NCI-H345 (cell line): Measurements from ENCODE around the gene CEP104.

ENCODE experiments used
- DNase-seq: peaks from one replicate; lab custom pipeline; 2025; lab: John Stamatoyannopoulos, UW

Gene CEP104

DNA sequence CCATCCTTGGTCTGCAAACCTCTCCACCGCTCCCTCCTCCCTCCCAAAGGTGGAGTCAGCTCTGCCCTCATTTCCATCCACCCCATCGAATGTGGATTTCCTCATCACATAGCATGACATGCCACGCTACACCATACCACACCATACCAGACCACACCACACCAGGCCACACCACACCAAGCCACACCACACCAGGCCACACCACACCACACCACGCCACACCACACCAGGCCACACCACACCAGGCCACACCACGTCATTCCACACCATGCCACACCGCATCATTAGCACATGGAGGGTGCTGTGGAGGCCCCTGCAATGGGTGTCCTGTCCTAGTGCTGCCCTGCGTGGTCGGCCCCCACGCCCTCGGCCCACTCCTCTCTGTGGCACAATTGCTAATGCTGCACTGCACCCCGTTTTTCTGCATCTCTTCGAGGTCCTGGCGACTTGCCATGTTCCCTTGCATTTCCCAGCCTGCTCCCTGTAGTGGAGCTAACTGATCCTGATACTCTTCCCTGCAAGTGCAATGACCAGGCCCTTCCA lies 11.5 kb upstream of the CEP104 start:
- DNase-seq: no peak

DNA sequence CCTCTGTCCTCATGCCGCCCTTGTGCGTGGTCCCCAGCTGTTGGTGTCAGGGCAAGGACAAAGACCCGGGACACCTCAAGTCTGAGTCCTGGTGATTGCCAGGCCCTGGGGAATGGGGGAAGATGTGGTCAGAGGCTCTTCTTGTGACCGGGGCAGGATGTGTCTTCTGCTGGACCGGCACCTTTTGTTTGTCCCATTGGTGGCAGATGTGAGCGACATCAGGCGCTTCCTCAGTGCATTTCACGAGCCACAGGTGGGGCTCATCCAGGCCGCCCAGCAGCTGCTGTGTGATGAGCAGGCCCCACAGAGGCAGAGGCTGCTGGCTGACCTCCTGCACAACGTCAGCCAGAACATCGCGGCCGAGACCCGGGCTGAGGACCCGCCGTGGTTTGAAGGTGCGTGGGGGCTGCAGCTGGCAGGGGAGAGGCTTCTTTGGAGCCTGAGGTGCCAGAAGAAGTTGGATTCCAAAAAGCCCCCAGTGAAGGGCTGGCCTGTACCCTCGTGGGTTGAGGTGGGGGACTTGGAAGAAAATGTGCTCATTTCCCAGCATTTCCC lies 8.7 kb upstream of the CEP104 start:
- no peak for DNase-seq

DNA sequence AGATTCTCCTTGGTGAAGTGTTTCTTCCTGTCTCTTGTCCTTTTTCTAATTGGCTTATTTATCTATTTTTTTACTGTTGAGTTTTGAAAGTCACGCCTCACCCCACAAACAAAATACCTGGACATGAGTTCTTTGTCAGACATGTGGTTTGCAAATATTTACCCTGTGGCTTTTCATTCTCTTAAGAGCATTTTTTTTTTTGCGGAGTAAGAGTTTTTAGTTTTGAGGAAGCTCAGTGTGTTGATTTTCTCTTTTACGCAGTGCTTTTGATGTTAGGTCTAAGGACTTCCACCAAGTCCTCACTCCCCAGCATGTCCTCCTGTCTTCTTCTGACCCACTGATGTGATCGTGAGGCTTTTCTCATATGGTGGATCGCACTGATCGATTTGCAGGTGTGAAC lies 7.9 kb upstream of the CEP104 start:
- peak; percentile 63 for DNase-seq

DNA sequence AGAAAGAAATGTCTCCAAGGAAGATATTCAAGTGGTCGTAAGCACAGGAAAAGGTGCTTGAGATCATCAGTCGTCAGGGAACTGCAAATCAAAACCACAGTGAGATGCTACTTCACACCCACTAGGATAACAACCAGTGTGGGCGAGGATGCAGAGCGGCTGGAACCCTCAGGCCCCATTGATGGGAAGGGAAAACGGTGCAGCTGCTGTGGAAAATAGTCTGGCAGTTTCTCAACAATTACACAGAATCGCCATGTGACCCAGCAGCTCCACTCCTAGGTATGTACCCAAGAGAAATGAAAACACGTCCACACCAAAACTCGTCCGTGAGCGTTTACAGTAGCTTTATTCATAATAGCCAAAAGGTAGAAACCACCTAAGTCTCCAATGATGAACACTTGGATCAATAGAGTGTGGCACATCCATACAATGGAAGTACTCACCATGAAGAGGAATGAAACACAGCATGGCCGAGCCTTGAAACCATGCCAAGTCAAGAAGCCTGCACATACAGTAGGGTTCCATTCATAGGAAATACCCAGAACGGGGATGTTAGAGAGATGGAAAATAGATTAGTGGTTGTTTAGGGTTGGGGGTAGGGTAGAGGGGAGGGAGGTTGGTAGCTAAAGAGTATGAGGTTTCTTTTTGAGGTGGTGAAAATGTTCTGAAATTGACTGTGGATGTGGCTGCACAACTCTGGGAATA lies 6.4 kb upstream of the CEP104 start:
- DNase-seq: peak; percentile 91

DNA sequence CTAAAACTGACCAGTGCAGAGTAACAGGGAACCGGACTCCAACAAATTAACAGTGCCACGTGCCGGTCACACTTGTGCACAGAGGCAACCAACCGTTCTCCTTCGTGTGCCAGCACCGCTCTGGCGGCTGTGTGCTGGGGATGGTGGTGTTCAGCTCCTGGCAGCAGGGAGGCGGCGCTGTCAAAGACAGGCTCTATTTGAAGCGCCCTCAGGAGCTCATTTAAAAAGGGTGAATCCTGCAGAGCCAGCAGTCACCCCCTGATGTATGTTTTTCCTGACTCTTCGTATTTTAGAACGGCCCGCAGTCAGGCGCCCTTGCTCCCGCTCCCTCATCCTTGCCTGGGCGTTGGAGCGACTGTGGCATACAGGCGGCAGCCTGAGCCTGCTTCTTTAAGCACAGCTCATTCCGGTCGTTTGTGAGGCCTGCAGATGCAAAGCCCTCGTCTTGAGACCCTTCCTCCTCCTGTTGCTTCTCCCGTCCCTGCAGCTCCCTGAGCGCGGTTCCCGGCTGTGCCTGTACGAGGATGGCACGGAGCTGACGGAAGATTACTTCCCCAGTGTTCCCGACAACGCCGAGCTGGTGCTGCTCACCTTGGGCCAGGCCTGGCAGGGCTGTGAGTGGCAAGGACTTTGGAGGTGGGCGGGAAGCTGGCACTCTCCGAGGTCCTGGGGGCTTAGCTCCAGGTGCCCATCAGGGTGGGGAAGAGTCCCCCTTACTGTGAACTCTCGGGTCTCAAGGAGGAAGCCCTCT lies 1.4 kb upstream of the CEP104 start:
- DNase-seq: peak; percentile 37

DNA sequence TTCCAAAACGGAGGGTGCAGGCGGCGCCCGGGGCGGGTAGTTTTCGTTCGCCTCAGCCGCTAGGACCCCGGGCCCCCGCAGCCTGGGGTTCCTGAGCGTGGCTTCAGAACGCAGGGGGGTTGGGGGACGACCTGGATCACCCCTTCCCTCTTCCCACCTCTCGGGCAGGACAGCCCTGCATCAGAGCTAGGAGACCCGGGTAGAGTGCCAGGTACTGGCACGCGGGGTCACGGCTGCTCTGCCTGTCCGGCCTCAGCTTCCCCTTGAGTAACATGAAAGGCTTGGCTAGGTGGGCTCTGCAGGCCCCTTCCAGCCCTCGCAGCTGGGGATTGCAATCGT lies 749 bp upstream of the CEP104 start:
- DNase-seq: no peak

DNA sequence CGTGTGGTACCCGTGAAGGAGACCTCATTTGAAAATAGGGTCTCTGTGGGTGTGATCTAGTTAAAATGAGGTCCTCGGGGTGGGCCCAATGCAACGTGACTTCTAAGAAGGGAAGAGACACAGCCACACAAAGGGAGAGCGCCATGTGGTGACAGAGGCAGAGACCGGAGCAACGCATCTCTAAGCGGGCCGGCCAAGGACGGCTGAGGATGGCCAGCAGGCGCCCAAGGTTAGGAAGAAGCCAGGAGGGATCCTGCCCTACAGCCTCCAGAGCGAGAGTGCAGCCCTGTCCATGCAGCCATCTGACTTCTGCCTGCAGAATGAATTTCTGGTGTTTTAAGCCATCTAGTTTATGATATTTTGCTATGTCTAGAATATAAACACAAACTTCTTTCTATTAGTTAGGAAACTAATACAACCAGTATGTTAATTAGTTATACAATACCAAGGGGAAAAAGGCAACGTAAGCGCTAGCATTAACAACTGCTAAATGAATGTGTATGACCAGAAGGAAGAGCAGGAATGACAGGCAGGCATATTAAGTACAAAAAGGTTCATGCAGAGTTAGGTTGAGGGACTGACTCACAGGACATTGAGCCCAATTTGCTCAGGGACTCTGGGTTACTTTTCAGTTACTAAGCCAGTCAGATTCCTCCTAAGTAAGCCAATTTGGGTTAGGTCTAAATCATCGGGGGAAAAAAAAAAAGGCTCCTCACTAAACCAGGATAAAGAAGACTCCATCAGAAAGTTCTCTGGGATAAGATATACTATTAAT lies 4.1 kb downstream of the CEP104 start:
- no peak for DNase-seq

DNA sequence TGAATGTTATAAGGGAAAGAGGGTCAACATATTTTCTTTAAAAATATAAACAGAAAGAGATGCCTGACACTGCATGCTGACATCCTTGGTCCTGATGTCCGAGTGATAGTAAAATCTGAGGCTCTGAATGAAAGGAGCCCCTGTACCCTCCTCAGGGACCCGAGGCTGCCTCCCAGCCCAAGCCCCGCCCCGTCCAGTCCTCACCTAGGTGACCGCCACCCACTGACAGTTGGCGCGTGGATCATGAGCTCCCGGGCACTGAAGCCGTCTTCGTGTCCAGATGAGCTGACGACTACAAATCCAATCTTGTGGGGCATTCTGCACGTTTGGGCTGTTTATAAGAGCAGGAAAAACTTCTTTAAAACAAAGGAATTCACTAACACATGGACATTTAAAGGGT lies 4.9 kb downstream of the CEP104 start:
- no peak for DNase-seq

DNA sequence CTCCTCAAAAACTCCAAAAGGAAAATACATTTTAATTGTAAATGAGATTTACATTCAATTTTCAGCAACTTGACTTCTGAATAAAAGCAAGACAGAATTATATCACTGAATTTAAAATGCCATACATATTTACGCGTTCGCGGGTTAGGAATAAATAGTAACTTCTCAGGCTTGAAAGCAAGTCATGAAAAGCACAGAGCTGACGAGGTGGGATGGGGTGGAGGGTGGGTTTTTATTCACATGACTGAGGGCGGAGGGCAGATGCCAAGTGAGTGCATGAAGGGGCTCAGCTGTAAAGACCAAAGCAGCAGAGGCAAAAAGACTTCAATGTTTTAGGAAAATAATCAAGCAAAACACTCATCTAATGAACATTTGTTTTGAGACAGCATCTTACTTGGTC lies 5.7 kb downstream of the CEP104 start:
- no peak for DNase-seq

DNA sequence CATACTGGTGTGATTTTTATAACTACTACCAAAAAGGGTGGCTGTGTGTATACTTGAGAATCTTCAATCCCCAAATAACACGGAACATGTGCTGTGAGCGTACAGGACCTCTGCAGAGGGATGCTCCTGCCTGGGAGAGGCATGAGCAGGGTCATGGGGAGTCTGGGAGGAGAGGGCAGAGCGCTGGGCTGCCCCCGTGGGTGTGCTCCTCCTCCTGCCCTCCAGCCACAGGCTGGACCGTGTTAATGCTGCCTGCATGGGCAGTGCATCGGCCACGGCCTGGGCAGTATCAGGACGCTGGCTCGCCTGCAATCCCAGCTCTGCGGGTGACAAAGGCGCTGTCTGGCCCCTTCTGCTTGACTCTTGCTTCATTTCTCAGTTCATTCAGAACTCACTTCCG lies 6.2 kb downstream of the CEP104 start:
- DNase-seq: no peak

DNA sequence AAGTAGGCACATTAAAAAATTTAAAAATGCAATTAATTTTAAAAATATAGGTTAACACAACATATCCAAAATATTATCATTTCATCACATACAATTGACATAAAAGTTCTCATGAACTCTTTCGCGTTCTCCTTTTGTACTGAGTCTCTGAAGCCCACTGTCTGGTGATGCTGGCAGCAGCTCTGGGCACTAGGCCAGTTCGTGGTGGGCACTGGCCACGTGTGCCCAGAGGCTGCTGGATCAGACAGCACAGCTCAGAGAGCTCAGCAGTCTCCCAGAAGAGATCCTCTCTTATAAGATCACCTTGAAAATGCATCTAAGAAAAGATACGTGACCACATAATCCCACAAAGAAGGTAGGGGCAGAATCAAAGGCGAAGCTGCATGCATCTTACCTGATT lies 9.9 kb downstream of the CEP104 start:
- no peak for DNase-seq

DNA sequence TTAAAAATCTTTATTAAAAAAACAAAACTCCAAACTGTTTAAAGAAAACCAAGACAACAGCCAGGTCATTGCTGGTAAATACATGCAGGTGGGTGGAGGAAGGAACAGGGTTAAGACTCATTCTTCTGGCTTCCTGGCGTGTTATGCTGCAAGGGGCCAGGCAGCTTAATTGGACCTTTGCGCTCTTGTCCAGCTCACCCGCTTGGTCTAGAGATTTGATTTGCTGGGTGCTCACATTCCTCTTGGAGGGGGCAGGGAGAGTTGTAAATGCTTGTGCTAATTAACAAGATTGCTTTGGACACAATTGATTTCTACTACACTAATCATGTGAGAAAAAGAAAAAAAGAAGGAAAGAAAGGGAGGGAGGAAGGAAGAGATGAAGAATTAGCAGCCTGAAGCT lies 10.5 kb downstream of the CEP104 start:
- no peak for DNase-seq

DNA sequence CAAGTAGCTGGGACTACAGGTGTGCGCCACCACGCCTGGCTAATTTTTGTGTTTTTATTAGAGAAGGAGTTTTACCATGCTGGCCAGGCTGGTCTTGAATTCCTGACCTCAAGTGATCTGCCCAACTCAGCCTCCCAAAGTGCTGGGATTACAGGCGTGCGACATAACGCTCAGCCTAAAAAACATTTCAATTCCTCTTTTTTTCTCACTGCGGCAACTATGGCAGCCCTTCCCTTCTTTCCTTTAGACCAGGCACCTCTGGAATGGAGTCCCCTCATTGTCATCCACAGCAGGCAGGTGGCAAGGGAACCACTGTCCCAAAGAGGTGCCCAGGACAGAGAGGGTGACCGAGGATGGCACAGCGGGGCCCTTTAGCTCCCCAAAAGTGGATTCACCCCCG lies 14.1 kb downstream of the CEP104 start:
- no peak for DNase-seq

DNA sequence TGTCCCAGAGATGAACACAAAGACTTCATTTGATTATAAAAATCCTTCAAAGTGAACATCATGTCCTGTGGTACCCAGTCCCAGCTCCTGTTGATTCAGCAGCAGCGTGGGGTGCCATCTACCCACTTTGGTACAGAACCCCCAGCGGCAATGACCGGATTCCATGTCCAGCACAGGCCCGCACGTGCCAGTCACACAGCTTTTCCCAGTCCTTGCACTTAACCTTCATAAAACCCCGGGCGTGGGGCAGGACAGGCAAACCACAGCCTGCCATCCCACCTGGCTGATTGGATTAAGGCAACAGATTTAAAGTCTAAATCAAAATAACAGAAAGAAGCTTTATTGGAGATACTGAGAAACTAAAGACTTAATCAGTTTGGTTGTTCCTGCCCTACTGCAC lies 15.5 kb downstream of the CEP104 start:
- DNase-seq: no peak

DNA sequence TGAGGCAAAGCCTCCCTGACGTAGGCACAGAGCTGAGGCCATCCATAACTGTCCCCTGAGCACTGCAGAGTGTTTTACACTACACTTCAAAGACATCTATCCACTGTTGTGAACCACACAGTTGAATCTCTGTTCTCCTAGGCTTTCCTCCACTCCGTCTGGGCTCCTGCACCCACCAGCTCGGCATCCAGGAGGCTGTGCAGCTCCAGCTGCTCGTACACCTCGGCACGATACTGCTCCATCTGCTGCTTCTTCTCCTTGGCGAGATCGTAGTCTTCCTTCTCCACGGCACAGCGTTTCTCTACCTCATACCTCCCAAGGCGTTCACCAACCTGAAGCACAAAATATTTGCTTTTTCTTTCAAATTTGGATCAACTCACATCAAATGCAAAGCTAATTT lies 18.2 kb downstream of the CEP104 start:
- DNase-seq: no peak

DNA sequence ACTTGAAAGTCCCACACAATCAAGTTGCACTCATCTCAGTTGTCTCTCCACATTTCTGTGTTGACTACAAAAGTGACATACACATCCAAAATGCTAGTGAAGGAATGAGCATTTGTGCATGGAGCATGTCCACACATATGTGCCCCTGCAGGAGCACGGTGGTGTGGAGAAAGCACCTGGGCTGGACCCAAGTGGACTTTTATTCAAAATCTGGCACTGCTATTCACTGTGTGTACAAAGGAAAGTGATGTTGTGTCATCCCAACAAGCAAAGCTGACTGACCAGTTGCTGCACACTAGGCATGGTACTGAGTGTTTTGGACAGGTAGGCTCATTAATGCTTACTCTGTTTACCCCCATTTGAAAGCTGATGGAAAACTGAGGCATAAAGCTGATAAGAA lies 19.3 kb downstream of the CEP104 start:
- DNase-seq: no peak

DNA sequence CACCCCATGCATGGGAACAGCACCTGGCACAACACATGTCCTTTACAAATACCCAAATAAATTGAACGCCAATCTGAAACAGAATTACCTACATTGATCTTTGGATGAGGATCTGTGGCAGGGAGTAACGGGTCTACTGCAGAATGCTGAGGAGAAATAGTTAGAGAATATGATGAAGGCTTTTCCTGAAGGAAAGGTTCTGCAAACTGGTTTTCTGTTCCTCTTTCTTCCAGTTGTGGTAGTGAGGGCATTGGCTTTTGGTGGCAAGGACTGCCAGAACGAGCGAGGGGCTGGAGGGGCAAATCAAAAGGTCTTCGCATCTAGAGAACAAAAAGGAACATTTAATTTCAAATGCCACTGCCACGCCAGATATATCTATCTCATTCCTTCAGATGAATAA lies 19.8 kb downstream of the CEP104 start:
- no peak for DNase-seq

DNA sequence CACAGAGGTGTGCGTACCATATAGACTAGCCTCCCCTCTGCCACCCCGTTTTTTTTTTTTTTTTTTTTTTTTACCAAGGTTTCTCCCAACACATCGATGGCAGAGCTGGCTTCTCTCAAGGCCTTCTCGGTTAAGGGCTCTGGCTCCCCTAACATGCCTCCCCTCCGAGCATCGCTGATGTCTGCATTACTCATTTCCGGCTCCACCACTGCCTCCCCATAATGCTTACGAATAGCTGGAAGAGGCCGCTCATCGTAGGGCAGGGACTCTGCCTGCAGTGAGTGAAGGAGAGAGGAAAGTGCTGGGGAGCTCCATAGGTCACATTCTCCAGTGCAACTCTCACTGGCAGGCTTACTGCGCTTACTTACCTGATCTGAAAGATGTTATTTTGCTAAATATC lies 20.6 kb downstream of the CEP104 start:
- DNase-seq: no peak

DNA sequence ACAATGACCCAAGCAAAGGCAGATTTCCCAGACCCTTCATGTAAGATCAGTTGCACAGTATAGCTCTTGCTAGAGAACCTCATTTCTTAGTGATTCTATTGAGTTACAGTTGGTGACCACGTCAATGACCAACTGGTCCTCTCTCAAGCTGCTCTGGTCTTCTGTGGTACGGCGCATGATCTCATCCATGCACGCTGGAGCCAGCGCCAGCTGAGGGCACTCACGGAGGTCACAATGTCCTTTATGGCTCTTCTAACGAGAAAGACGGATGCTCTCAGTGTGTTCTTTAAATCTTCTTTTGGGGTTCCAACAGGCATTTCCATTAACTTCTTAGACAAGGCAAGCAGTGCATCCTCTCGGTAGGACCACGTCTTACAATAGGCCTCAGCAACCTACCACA lies 22.3 kb downstream of the CEP104 start:
- no peak for DNase-seq

DNA sequence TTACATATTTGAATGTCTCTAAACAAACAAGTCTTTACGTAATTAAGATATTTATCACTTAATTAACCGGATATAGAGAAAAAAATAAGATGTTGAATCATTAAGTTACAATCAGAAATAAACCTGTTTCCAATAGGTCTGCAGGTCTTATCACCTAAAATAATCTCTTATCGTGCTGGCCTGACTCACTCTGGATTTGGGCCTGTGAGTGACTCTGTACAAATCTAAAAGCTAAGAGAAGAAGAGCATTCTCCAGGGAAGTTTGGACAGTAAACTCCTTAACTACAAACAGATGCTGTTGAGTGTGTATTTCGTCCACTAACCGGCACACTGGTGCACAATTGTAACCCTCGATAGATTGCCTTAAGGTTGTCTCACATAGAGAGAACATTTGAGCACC lies 25.3 kb downstream of the CEP104 start:
- no peak for DNase-seq

DNA sequence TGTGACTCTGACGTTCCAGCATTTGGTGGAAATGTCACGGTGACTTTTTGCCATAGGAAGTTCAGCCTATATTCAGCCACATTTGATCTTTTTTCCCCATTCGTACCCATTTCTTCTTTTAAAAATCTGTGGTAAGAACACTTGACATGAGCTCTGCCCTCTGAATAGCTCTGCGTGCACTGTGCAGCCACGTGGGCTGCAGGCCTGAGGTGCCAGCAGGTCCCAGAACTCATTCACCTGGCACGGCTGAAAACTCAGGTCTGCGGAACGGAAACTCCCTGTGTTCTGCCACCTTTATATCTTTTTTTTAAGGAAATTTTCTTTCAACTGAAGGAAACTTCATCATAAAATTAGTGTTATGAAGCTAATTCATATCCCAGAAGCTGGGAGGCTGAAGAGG lies 28.6 kb downstream of the CEP104 start:
- no peak for DNase-seq

DNA sequence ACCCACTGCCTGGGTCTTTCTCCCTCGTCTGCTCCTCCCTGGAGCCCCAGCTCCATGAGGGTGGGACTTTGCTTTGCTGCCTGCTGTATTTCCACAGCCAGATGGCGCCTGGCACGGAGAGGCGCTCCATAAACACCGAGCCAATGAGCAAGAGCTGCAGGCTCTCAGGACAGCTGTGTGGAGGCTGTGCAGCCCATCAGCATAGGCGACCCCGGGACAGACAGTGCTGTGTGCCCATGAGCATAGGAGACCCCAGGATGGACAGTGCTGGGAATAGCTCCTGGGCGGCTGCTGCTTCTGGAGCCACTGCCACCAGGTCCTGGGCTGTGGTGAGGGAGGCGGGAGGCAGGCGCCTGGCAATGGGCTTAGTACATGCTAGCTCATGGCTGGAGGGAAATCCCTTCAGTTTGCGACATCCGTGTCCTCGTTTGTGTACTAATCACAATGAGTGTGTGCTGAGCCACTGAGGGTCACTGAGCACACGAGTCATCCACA lies 29.2 kb downstream of the CEP104 start:
- DNase-seq: no peak

DNA sequence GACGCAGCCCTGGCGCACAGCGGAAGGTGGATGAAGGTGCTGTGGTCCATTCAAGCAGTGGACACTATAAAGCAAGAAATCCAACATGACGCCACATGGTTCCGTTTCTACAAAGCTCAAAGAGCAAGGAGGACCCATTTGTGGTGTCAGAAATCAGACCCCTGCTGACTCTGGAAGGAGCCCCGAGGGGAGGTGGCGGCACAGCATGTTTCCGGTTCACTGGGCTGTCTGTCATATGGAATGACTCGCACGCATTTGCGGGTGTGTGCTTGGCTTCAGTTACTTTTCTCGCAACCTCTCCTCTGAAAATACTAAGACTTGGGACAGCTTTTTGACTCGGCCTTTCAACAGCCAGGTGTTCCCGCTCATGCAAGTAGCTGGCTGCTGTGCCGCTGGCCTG lies 31.7 kb downstream of the CEP104 start:
- DNase-seq: no peak
